GM21528 (cell line): Measurements from ENCODE around the gene RPL39.
"Not testable (repeated sequence)": the region's sequence is repeated elsewhere in the genome, so short reads cannot be mapped to it uniquely, and the experiment has no call there.

ENCODE experiments used
- ATAC-seq: cut with Tn5 transposase; IDR thresholded peaks from one replicate; pipeline ENCODE4 v1.9.1; 2021; ENCODE audit warnings: mild to moderate bottlenecking, moderate library complexity; ENCODE audit not compliant: unreplicated experiment, low FRiP score

RPL39 gene

GRCh38 chrX:119763836-119764387 lies 27.5 kb downstream of the RPL39 start:
- no peak for ATAC-seq

- ATAC-seq: no peak
Measured at GRCh38 chrX:119763181-119763580, 28.2 kb downstream of the RPL39 start.

GRCh38 chrX:119762718-119763117 lies 28.7 kb downstream of the RPL39 start:
- ATAC-seq: no peak

- ATAC-seq: no peak
Measured at GRCh38 chrX:119760026-119760877, 31.2 kb downstream of the RPL39 start.

- no peak for ATAC-seq
Measured at GRCh38 chrX:119759248-119759766, 32.1 kb downstream of the RPL39 start.

GRCh38 chrX:119758731-119759247 lies 32.6 kb downstream of the RPL39 start:
- no peak for ATAC-seq

GRCh38 chrX:119757979-119758730 lies 33.3 kb downstream of the RPL39 start, which contains the start of gene SOWAHD:
SOWAHD (plus strand) TSS chrX:119758588; CDS start chrX:119758668, 80 bp downstream.
- ATAC-seq: no peak

- no peak for ATAC-seq
Measured at GRCh38 chrX:119757646-119757978, 33.8 kb downstream of the RPL39 start.

- ATAC-seq: no peak
Measured at GRCh38 chrX:119756926-119757635, 34.3 kb downstream of the RPL39 start.

- ATAC-seq: peak; percentile 53
Measured at GRCh38 chrX:119755981-119756533, 35.4 kb downstream of the RPL39 start.

- ATAC-seq: no peak
Measured at GRCh38 chrX:119753639-119754257, 37.7 kb downstream of the RPL39 start.

- ATAC-seq: no peak
Measured at GRCh38 chrX:119753001-119753400, 38.4 kb downstream of the RPL39 start.

GRCh38 chrX:119750751-119751150 lies 40.7 kb downstream of the RPL39 start:
- not testable (repeated sequence) for ATAC-seq

- not testable (repeated sequence) for ATAC-seq
Measured at GRCh38 chrX:119750131-119750530, 41.3 kb downstream of the RPL39 start.

GRCh38 chrX:119745283-119745848 lies 46.1 kb downstream of the RPL39 start:
- ATAC-seq: no peak

- no peak for ATAC-seq
Measured at GRCh38 chrX:119738742-119739141, 52.7 kb downstream of the RPL39 start.
